NCI-H69 (cell line): ENCODE results near the gene TIAM1.

Source experiments
- DNase-seq: peaks from one replicate; lab custom pipeline; 2025; lab: John Stamatoyannopoulos, UW

Gene TIAM1

GRCh38 chr21:31201144-31201543 lies 142.9 kb downstream of the TIAM1 start:
- no peak for DNase-seq

GRCh38 chr21:31198575-31198974 lies 145.5 kb downstream of the TIAM1 start:
- DNase-seq = peak; percentile 71

DNA sequence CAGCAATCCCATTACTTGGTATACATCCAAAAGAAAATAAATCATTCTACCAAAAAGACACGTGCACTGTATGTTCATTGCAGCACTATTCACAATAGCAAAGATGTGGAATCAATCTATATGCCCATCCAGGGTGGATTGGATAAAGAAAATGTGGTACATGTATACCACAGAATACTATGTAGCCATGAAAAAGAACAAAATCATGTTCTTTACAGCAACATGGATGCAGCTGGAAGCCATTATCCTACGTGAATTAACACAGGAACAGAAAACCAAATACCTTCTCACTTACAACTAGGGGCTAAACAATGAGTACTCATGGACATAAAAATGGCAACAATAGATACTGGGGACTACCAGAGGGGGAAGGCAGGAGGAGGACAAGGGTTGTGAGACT lies 147.3 kb downstream of the TIAM1 start:
- DNase-seq = no peak

DNA sequence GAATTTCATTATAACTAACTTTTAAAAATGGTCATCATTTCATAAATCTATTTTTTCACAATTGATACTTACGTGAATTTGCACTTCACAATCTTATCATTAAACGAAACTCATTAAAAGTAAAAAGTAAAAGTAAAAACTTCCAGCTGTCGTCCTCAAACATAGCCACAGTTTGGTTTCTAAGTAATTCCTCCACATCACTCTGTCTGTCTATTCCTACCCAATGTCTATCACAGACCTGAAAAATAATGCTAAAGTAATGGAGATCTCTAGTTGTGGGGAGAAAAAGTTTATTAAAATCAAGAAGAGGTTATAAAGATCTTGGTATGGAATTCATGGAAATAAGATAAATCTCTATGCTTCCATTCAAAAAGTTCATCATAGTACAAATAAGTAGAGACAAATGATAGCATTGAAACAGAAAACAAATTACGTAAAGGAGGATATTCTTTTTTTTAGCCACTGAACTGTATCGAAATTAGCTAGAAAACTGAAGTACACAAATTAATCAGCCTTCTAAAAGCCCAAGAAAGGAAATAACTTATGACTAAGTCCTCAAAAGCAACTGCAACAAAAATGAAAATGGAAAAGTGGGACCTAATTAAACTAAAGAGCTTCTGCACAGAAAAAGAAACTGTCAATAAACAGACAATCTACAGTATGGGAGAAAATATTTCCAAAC lies 148.6 kb downstream of the TIAM1 start:
- no peak for DNase-seq

GRCh38 chr21:31194510-31195293 lies 149.4 kb downstream of the TIAM1 start:
- peak; percentile 28 for DNase-seq

- DNase-seq = no peak
Observed at GRCh38 chr21:31193761-31194160, 150.3 kb downstream of the TIAM1 start.

DNA sequence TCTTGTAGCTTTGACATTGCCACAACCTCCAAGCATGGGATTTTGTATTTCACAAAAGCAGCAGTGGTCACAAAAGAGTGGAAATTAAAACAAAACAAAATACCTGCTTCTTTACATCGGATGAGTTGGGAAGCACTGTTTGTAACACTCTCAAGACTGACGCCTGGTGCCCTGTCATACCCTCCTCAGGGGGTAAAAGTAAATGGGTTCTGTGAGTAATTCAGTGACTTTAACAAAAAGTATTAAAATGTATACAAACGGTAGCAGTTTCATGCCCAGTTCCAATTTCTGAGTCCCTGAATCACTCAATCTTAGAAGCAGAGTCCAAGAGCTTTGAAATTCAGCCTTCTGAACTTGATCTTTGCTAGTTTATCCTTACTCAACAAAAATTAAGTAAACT lies 152.5 kb downstream of the TIAM1 start:
- DNase-seq = no peak

DNA sequence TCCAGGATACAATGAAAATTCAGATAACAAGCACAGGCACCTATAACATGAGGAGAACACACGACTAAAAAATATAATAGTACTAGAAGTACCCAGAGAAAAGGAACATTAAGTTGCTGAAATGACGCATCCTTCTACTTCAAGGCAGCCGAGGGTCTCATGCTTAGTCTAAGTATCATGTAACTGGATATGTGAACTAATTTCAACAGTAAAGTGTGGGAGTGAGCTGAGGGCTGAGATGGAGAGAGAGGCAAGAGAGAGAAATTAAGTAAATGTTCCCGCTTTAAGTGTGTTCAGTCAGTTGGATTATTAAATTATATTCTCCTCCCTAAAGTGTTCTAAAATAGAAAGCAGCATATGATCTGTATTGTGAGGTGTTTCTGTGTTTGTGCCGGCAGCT lies 153.5 kb downstream of the TIAM1 start:
- DNase-seq = no peak

GRCh38 chr21:31187499-31187898 lies 156.6 kb downstream of the TIAM1 start:
- DNase-seq = no peak

- peak; percentile 11 for DNase-seq
Observed at GRCh38 chr21:31186916-31187315, 157.1 kb downstream of the TIAM1 start.

DNA sequence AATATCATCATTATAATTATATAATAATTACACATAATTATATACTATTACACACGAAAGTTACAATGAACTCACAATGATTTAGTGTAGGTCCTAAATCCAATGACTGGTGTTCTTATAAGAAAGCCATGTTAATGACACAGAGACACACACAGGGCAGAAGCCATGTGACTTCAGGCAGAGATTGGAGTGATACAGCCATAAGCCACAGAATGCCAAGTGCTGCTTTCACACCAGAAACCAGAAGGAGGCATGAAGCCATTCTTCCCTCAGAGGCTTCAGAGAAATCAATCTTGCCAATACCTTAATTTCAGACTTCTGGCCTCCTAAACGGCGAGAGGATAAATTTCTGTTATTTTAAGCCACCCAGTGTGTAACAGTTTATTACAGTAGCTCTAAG lies 158.4 kb downstream of the TIAM1 start:
- peak; percentile 69 for DNase-seq

DNA sequence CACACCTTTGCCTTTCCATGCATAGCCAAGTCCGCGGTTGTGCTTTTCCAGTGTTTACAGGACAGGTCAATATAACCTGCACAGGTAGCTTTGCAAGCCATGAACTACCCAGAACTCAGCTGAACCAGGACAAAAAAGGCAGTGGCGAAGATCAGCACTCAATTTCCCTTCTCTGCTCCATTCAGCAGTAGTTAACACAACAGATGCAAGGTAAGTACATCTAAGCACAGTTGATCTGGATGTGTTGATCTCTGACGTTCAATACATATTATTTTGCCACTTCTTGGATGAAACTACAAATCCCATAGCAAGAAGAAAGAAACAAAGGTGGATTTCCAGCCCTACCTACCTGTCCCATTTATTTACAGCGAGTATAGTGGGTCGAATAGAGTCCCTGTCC lies 159.2 kb downstream of the TIAM1 start:
- DNase-seq = no peak

GRCh38 chr21:31184459-31184858 lies 159.6 kb downstream of the TIAM1 start:
- no peak for DNase-seq

DNA sequence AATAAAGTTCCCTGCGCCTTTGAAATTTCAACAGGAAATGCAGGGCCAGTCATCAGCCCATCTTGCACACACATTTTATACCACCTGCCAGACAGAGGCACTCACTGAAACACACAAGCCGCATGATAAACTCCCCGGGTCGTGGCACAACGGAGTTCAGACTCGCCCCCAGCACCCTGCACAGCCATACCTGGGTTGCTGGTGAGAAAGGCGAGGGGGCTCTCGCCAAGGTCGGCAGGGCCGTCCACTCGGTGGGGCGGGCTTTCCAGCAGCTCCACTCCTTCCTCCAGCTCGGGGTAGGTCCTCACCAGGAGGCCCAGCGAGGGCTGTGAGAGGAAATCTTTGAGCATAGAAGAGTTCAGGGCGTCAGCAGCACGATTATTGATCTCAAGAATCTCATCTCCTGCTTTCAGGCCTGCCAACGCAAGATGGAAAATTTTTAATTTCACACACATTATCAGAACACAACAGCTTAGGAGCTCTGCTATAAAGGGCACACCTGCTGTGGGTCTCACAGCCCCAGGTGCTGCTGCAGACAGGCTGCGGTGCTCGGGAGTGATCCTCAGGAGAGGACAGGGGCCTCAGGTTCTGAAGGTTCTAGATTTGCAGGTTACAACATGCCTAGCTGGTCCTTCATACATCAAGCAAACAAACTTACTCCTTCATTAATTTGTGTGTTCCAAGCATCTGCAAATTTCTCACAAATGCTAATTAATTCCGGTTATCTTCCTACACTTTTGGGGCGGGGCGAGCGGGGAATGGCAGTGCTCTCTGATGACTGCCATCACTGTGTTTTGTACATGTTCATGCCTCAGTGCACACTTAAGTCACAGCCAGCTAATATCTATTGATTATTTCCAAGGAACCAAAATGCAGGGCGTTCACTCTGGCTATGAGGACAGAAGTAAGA lies 161.6 kb downstream of the TIAM1 start:
- DNase-seq = no peak

DNA sequence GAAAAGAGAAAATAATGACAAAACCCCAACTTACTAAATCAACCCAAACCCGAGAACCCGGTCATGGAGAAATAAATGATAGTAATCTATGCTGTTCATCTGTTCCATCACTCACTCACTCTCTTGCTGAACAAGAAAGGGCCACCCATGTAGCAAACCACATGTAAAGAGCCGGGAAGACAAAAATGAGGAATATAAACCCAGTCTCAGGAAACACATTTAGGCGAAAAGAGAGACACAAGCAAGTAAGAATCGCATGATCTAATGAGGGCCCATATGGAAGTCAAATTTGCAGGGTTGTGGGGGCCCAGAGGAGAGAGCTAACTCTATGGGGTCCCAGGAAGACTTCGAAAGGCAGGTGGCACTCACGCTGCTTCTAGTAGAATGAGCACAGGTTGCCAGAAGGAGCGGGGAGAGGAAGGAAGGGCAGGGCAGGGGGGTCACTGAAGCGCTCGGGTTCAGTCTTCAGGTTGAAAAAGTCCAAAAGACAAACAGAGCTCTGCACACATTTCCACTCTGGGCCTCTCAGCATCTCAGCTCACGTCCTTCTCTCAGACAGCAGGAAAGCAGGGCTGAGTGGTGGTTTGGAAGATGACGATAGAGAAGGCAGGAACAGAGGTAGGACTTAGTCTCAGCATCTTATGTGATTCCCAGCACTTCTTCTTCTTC lies 162.8 kb downstream of the TIAM1 start:
- no peak for DNase-seq

DNA sequence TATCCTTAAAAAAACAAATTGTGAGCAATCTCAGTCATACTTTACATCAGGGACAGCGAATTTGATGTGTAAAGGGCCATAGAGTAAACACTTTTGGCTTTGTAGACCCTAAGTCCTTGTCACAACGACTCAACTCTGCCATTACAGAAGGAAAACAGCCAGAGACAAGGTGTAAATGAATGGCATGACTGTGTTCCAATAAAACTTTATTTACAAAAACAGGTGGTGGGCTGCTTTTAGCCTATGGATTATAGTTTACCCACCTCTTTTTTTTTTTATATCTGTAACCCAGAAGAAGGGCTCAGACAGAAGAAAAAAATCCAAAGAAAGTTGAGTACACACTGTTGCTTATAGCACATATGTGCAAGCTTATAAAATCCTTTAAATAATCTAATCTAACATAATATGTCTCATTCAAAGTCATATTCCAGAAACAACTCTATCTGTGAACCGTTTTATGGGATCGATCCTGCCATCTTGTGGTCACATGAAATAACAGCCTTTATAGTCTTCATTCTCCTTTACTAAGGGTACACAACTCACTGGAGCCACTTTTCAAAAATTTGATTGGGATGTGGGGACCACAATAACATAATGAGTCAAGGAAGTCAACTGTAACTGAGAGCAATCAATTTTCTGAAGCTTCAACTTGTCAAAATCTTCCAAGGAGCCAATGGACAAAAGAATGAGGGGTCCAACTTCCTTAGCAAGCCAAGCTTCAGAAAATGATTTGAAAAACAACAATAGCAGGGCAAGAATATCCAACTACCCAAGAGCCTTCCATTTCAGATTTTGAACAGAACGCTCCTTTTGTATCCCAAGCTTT lies 163.6 kb downstream of the TIAM1 start:
- DNase-seq = peak; percentile 50

DNA sequence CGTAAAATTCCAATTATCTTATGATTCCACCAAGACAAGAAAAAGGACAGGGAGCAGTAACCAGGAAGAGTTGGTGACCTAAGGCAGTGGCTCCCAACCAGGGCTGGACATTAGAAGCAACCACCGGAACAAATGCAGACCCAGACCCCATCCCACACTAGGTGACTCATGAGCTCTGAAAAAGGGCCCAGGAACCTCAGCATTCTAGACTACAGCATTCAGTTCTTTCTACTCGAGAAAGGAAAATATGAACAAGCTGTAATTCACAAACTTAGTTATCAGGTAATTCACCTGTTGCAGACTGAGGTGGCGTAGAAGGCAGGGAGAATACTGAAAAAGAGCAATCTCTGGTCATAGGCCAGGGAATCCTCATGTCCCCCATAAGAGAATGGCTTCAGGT lies 167.3 kb downstream of the TIAM1 start:
- no peak for DNase-seq

DNA sequence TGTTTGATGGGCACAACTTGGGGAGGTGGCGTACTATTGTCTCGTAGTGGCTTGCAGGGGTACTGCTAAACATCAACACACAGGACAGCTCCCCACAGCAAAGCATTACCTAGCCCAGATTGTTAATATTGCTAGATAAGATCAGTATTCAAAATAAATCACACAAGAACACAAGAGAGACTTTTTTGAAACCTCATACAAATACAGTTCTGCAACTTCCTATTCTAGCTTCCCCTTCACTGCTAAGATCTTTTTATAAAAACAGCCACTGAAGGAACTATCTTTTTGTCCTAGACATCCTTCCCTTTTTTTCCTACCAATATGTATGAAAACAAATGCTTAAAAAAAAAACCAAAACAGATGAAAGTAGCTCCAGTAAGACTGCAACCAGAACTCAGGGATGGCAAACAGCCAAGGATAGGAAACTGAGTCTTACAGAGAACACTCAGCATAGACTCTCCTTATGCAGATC lies 167.9 kb downstream of the TIAM1 start:
- DNase-seq = no peak

GRCh38 chr21:31173881-31174555 lies 170.0 kb downstream of the TIAM1 start:
- DNase-seq = no peak

DNA sequence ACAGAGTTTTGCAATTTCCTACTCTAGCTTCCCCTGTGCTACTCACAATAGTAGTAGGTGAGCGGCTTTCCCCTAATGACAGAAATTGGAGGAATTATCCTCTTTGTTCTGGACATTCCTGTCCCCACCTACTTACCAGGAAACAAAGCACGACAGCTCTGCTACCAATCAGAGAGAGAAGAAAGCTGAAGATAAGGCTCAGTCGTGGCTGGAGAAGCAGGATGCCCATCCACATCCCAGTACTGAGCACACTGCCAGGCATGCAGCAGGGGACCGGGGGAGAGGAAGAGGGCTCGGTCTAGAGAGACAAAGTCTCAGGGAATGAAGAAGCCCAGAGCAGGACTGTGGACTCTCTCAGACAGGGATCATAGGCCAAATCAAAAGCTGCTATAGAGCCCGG lies 171.7 kb downstream of the TIAM1 start:
- no peak for DNase-seq
